ENCODE measurements around the gene RAPH1.

The RAPH1 gene

DNA sequence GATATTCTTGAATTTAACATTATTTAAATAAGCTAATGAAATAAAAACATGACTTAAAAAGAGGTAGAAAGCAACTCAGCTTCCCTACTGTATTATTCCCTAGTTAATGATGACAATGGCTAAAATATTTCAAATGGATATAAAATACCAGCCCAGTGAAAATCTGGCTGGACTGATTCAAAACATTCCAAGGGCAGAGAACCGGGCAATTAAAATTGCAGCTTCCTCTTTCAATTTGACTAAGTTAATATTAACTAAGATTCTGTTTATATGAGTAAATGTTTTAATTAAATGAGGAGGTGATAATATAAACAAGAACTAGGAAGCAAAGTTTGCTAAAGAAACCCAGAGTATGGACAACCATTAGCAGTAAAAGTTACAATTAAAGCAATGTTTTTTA, 65.6 kb downstream of the RAPH1 start:
- TF ChIP-seq, protein P1, sequence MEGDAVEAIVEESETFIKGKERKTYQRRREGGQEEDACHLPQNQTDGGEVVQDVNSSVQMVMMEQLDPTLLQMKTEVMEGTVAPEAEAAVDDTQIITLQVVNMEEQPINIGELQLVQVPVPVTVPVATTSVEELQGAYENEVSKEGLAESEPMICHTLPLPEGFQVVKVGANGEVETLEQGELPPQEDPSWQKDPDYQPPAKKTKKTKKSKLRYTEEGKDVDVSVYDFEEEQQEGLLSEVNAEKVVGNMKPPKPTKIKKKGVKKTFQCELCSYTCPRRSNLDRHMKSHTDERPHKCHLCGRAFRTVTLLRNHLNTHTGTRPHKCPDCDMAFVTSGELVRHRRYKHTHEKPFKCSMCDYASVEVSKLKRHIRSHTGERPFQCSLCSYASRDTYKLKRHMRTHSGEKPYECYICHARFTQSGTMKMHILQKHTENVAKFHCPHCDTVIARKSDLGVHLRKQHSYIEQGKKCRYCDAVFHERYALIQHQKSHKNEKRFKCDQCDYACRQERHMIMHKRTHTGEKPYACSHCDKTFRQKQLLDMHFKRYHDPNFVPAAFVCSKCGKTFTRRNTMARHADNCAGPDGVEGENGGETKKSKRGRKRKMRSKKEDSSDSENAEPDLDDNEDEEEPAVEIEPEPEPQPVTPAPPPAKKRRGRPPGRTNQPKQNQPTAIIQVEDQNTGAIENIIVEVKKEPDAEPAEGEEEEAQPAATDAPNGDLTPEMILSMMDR (IDR thresholded peaks at IDR 0.05): no peak
- DNase-seq (ENCODE audit: low spot score): no peak
- no peak overlapping the region for H3K27ac ChIP-seq

DNA sequence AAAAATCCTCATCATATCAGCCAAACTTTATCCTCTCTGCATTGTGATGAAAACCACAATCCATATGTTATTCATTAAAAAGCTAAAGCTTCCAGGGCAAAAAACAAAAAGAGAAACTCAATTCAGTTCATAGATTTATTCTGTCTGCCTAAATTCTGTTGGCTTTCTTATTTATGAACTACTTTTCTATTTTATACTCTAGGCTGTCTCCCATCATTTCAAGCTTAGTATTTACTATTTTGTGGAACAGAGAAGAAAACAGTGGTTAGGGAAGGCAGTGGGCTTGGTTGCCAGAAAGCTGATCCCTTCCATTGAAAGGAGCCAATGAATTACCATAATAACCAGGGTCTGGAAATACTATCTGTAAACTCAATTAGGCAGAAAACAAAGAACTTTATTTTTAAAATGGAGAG, 71.8 kb downstream of the RAPH1 start:
- TF ChIP-seq, protein P1 (IDR thresholded peaks at IDR 0.05): no peak
- Histone ChIP-seq H3K4me3 (no peak overlapping the region), H3K27ac (no peak overlapping the region)
- DNase-seq (ENCODE audit: low spot score): no peak

More for the DNA sequence above, 65.6 kb downstream of the RAPH1 start:
- H3K4me3 ChIP-seq: no peak overlapping the region

DNA sequence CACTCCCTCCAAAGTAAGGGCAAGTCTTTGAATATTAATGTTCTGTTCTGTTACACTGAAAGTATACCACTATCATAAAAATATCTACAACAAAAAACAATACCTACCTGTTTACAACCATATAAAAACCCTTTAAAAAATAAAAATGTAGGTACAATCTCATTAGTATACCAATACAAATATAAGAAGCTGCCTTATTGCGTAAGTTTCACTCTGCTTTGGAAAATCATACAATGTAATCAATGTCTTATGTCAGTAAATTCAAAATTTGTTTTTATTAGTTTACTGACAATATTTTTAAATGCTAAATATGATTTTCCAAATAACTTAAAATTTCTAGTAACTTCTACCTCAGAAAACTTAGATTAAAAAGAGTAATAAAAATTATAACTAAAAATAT, 72.8 kb downstream of the RAPH1 start:
- Histone ChIP-seq H3K4me3 (no peak overlapping the region), H3K27ac (no peak overlapping the region)
- no peak for DNase-seq (ENCODE audit: low spot score)
- TF ChIP-seq, protein P1 (IDR thresholded peaks at IDR 0.05): no peak

DNA sequence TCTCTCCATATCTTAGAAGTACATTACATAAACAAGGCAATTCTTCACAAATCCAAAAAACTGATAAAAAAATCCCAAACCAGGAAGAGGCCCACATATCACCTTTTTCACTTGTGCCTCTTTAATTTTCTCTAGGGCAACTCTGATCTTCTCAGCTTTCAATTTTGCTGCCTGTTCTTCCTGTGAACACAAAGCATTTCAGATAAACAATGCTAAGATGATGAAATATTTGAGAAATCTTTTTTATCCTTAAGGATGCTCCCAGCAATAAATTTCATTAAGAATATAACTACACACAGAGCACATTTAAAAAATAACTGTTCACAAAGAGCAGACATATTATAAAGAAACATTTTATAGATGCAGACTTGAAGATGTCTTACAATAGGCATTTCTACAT, 73.4 kb downstream of the RAPH1 start:
- TF ChIP-seq, protein P1 (IDR thresholded peaks at IDR 0.05): no peak
- Histone ChIP-seq H3K27ac (no peak overlapping the region), H3K4me3 (no peak overlapping the region)
- DNase-seq (ENCODE audit: low spot score): no peak

DNA sequence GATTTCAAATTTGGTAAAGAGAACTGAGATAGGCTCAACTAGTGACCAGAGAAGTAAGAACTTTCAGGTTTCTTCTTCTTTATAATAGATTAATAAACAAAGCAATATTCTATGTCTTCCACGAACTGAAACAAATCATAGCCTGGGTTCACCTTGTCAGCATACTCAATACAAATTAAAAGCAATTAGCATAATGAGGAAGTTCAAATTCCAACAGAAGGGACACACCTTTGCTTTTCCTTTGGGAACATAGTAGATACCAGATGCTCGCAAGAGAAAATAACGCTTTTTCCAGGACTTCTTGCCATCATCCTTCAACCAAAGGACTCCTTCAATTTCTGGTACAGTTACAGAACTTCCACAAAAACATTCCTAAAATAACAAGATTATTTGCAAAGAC, 79.9 kb downstream of the RAPH1 start:
- no peak for DNase-seq (ENCODE audit: low spot score)
- no peak overlapping the region for H3K4me3 ChIP-seq
- no peak overlapping the region for H3K27ac ChIP-seq
- TF ChIP-seq, protein P1 (IDR thresholded peaks at IDR 0.05): no peak

DNA sequence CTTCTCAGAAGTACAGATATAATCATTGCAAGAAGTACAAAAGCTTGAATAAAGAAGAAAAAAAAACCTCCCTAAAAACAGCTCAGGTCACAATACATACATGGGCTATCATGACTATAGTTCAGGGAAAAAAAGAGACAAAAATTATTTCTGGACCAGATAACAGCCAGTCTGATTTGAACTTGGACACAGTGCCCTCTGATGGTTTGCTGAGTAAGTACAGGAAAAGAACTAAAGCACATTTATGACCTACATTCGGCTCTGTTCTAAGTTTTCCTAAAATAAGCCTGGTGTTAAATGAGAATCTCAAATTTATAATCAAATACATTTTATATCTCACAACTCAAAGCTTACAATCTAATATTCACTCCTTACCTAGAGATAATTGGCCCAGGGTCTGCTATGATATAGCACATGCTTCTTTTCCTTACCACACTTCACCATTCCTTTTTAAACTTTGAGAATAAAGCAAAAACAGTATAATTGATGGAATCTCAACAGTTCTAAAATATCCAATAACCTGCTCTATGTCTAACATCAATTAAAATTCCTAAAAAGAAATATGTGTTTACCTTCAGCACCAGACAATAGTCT, 81.1 kb downstream of the RAPH1 start:
- DNase-seq (ENCODE audit: low spot score): no peak
- Histone ChIP-seq H3K27ac (peak overlapping the region in 1 of 2 donors; percentile 8), H3K4me3 (no peak overlapping the region)
- TF ChIP-seq, protein P1 (IDR thresholded peaks at IDR 0.05): peak; percentile 49

DNA sequence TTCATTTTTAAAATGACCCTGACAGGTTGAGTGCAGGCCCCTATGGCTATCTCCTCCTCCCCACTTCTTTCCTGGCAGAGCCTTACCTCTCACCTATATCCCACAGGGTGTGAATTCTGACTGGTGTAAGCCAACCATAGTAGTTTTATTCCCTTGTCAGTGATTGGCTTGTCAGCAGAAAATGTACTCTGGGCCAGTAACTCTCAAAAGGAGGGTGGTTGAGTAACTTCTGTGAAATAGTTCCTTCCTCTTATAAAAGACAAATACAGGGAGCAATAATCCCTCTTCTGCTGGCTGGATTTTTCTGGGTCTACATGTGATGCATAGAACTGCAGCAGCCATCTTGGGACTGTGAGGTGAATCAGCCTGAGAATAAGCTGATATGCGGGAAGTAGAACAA, 83.4 kb downstream of the RAPH1 start:
- no peak for DNase-seq (ENCODE audit: low spot score)
- TF ChIP-seq, protein P1 (IDR thresholded peaks at IDR 0.05): no peak
- no peak overlapping the region for H3K4me3 ChIP-seq
- peak overlapping the region in 1 of 2 donors; percentile 32 for H3K27ac ChIP-seq

All from coronary artery (tissue), 2 donors.